Superior temporal gyrus (tissue), 1 donor: ENCODE data around the gene CD1B.
"Not testable (repeated sequence)": the region's sequence is repeated elsewhere in the genome, so short reads cannot be mapped to it uniquely, and the experiment has no call there.

Experiments used
- DNase-seq: peaks from one replicate; pipeline ENCODE4 v3.0.0-alpha.2; 2016; ENCODE audit errors: extremely low spot score

CD1B gene

GRCh38 chr1:158331481-158332150 lies at the start of gene CD1B:
Gene CD1B (minus strand): TSS chr1:158331531. CDS start chr1:158331423, 108 bp downstream.
- no peak for DNase-seq

- no peak for DNase-seq
Observed at GRCh38 chr1:158374860-158375259, 43.5 kb upstream of the CD1B start.

- DNase-seq, result not testable (repeated sequence)
Observed at GRCh38 chr1:158374101-158374500, 42.8 kb upstream of the CD1B start.

- DNase-seq, result no peak
Observed at GRCh38 chr1:158371188-158371953, 40.0 kb upstream of the CD1B start.

- no peak for DNase-seq
Observed at GRCh38 chr1:158366783-158367182, 35.5 kb upstream of the CD1B start.

- DNase-seq, result no peak
Observed at GRCh38 chr1:158362941-158363340, 31.6 kb upstream of the CD1B start.

GRCh38 chr1:158362482-158362881 lies 31.2 kb upstream of the CD1B start:
- no peak for DNase-seq

GRCh38 chr1:158357441-158357840 lies 26.1 kb upstream of the CD1B start:
- DNase-seq, result no peak

GRCh38 chr1:158356616-158357015 lies 25.3 kb upstream of the CD1B start:
- no peak for DNase-seq

GRCh38 chr1:158355773-158356285 lies 24.5 kb upstream of the CD1B start:
- no peak for DNase-seq

- DNase-seq, result no peak
Observed at GRCh38 chr1:158354255-158354654, 22.9 kb upstream of the CD1B start.

GRCh38 chr1:158353303-158354075 lies 22.2 kb upstream of the CD1B start, which contains the start of gene CD1E:
Gene CD1E (plus strand): TSS chr1:158353894. CDS start chr1:158353989, 95 bp downstream.
- no peak for DNase-seq

GRCh38 chr1:158348946-158349345 lies 17.6 kb upstream of the CD1B start:
- DNase-seq, result not testable (repeated sequence)

- not testable (repeated sequence) for DNase-seq
Observed at GRCh38 chr1:158336413-158336812, 5.1 kb upstream of the CD1B start.

- DNase-seq, result no peak
Observed at GRCh38 chr1:158335213-158335532, 3.8 kb upstream of the CD1B start.

- no peak for DNase-seq
Observed at GRCh38 chr1:158334526-158335212, 3.3 kb upstream of the CD1B start.

- no peak for DNase-seq
Observed at GRCh38 chr1:158333405-158334155, 2.2 kb upstream of the CD1B start.

- no peak for DNase-seq
Observed at GRCh38 chr1:158331106-158331425, 265 bp downstream of the CD1B start.

GRCh38 chr1:158330391-158331105 lies 783 bp downstream of the CD1B start:
- no peak for DNase-seq

- DNase-seq, result no peak
Observed at GRCh38 chr1:158329733-158330132, 1.6 kb downstream of the CD1B start.
